ENCODE data around the gene POP7.

The POP7 gene

GRCh38 chr7:100728196-100728595, 22.3 kb downstream of the POP7 start:
- DNase-seq = no peak

DNA sequence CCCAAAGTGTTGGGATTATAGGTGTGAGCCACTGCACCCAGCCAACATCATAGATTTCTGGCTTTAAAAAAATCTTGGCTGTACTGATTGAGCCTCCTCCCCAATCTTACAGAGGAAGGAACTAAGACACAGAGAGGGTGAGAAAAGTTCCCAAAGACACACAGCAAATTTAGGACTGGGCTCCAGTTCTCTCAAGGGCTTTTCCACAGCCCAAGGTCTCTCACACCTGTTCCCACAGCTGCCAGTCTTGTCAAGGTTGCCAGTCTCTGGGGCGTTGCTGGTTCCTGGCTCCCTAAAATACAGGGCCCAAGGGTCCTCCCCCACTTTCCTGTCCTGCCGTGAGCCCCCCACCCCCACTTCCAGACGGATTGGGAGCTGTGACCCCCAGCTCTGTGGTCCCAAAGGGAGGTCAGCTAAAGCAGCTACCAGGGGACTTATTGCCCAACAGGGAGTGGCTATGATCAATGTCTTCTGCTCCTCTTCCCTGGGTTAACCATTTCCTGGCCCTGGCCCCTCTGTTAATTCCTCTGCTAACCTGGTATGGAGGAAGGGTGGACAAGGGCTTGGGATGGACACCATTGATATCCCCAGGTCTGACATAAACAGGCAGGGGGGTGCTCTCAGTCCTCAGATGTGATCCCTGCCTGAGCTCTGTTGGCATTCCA, 24.3 kb downstream of the POP7 start:
- no peak for DNase-seq

- DNase-seq = no peak
These were observed 26.2 kb downstream of the POP7 start for GRCh38 chr7:100731937-100732636.

- no peak for DNase-seq
These were observed 29.8 kb downstream of the POP7 start for GRCh38 chr7:100735730-100736129.

DNA sequence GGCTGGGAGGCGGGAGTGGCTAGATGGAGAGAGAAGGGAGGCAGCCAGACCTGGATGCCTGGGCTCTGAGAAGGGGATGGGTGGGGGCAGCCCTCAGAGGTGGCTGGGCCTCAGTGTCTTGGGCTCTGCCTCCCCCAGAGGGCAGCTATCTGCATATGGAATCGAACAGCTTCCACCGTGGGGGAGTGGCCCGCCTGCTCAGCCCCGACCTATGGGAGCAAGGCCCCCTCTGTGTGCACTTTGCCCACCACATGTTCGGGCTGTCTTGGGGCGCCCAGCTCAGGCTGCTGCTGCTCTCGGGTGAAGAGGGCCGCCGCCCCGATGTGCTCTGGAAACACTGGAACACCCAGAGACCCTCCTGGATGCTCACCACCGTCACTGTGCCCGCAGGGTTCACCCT, 30.8 kb downstream of the POP7 start:
- no peak for DNase-seq

- no peak for DNase-seq
These were observed 34.0 kb downstream of the POP7 start for GRCh38 chr7:100739934-100740333.

DNA sequence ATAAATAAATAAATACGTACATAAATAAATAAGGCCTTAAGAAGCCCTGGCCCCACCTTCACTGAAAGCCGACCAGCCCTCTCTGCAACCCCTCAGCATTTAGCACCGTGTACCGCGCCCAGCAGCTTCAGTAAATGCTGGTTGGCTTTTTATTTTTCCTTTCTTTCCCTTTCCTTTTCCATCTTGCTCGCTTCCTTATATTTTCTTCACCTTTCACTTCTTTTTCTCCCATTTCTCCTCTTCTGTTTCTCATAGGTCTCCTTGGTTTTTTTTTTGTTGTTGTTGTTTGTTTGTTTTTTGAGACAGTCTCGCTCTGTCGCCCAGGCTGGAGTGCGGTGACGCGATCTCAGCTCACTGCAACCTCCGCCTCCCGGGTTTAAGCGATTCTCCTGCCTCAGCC, 38.7 kb downstream of the POP7 start:
- DNase-seq = no peak

DNA sequence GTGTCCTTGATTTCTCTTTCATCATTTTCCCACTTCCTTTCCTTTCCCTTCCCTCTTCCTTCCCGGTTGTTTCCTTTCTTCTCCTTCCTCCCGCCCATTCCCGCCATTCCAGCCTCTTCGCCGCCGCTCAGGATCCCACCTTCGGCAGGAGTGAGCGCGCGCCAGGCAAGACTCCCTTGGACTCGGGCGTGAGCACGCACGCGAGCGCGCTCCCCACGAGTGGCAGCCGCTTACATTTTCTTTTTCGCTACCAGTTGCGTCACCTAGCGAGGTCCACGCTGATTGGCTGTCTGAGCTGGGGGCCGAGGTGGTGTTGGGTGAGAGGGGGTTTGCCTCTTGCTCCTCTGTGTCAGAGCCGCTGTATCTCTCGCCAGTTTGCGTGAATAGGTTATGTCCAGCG, 39.3 kb downstream of the POP7 start:
- no peak for DNase-seq

DNA sequence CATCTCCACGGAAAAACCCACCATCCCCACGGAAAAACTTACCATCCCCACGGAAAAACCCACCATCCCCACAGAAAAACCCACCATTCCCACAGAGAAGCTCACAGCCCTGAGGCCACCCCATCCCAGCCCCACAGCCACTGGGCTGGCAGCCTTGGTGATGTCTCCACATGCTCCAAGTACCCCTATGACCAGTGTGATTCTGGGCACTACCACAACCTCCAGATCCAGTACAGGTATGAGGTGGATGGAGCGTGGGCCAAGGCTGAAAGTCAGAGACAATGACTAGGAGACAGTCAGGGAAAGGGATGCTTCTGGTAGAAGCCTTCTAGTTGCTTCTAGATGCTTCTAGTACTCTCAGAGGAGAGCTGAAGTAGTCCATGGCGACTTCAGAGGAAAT, 47.1 kb downstream of the POP7 start:
- DNase-seq = no peak

- DNase-seq = no peak
These were observed 47.8 kb downstream of the POP7 start for GRCh38 chr7:100753750-100754149.
